Measurements from ENCODE around the gene CCNH.

DNA sequence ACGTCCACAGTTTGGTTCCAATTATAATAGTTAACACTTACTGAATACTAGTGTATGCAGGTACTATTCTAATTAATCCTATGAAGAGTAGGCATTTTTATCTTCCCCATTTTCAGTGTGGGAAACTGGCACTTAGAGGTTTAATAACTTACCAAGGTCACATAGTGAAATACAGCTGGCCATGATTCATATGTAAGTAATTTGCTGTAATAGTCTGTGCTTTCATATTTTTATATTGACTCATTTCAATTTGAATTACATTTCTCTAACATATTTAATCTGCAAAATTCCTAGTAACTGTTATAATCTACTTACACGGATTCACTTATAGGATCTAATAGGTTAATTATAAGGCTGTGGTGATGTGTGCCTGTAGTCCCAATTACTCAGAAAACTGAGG lies 19.4 kb downstream of the CCNH start:
- TF ChIP-seq, protein P1, sequence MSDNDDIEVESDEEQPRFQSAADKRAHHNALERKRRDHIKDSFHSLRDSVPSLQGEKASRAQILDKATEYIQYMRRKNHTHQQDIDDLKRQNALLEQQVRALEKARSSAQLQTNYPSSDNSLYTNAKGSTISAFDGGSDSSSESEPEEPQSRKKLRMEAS (IDR thresholded peaks at IDR 0.05), result no peak
- TF ChIP-seq, protein P2, sequence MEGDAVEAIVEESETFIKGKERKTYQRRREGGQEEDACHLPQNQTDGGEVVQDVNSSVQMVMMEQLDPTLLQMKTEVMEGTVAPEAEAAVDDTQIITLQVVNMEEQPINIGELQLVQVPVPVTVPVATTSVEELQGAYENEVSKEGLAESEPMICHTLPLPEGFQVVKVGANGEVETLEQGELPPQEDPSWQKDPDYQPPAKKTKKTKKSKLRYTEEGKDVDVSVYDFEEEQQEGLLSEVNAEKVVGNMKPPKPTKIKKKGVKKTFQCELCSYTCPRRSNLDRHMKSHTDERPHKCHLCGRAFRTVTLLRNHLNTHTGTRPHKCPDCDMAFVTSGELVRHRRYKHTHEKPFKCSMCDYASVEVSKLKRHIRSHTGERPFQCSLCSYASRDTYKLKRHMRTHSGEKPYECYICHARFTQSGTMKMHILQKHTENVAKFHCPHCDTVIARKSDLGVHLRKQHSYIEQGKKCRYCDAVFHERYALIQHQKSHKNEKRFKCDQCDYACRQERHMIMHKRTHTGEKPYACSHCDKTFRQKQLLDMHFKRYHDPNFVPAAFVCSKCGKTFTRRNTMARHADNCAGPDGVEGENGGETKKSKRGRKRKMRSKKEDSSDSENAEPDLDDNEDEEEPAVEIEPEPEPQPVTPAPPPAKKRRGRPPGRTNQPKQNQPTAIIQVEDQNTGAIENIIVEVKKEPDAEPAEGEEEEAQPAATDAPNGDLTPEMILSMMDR (IDR thresholded peaks at IDR 0.05 in 2 of 3, conservative IDR thresholded peaks at IDR 0.05 in 1 of 3; ENCODE audit: borderline replicate concordance in 1 of 3, insufficient read depth in 1 of 3, low read depth in 2 of 3, low read length in 2 of 3), result no peak
- TF ChIP-seq CEBPB (IDR thresholded peaks at IDR 0.05; ENCODE audit: low read depth) (no peak), POLR2A (IDR thresholded peaks at IDR 0.05; ENCODE audit: borderline replicate concordance, extremely low read depth, insufficient read depth, insufficient read length) (no peak), POLR2AphosphoS5 (IDR thresholded peaks at IDR 0.05; ENCODE audit: low read depth, low read length) (no peak), CBX3 (IDR thresholded peaks at IDR 0.05; ENCODE audit: low read depth) (no peak), RAD21 (IDR thresholded peaks at IDR 0.05; ENCODE audit: low read depth) (no peak), JUND (IDR thresholded peaks at IDR 0.05) (no peak), SRF (IDR thresholded peaks at IDR 0.05; ENCODE audit: low read depth) (no peak), EGR1 (IDR thresholded peaks at IDR 0.05; ENCODE audit: low read depth) (no peak), FOSL1 (IDR thresholded peaks at IDR 0.05; ENCODE audit: low read depth) (no peak), EZH2 (IDR thresholded peaks at IDR 0.05) (no peak), SIN3A (IDR thresholded peaks at IDR 0.05; ENCODE audit: low read depth) (no peak)

Measured in HCT116 (cell line).